Measurements from ENCODE around the gene TGM2. TPM values are rescaled to one million over a fixed set of nuclear protein-coding genes. Genes with fewer than 3 reads are reported as not detected.

Gene TGM2
- total and polyA plus RNA-seq, 9 of the 15 experiments (the other 6 are each of a cell fraction or from before 2014, with no cell fraction given) = 5.5 to 78.5 (median 37.6) TPM

GRCh38 chr20:38165089-38165965, at the start of gene TGM2 (continued):
- TF ChIP-seq ZBTB40 (IDR thresholded peaks at IDR 0.05) (no peak), ZBTB40 (CRISPR knock-in tag; IDR thresholded peaks at IDR 0.05) (no peak), TFAM (CRISPR knock-in tag; conservative IDR thresholded peaks at IDR 0.05) (no peak), BRCA1 (IDR thresholded peaks at IDR 0.05) (no peak), BRCA1 (CRISPR knock-in tag; IDR thresholded peaks at IDR 0.05) (no peak), PKNOX1 (IDR thresholded peaks at IDR 0.05) (peak; percentile 57), TAL1 (IDR thresholded peaks at IDR 0.05) (no peak), TFE3 (CRISPR knock-in tag; IDR thresholded peaks at IDR 0.05) (no peak), GATAD2A (IDR thresholded peaks at IDR 0.05) (no peak), HMGN3 (IDR thresholded peaks at IDR 0.05; ENCODE audit: borderline replicate concordance, extremely low read depth, insufficient read length, low read depth, low read length) (peak; percentile 73), ZBTB17 (CRISPR knock-in tag; IDR thresholded peaks at IDR 0.05) (no peak), CHCHD3 (CRISPR knock-in tag; IDR thresholded peaks at IDR 0.05) (no peak), MTA1 (IDR thresholded peaks at IDR 0.05; ENCODE audit: borderline replicate concordance) (peak; percentile 42; the same call in 1 of the 2 replicates), ZNF174 (CRISPR knock-in tag; IDR thresholded peaks at IDR 0.05) (no peak), BCL6 (CRISPR knock-in tag; IDR thresholded peaks at IDR 0.05) (no peak), BRF2 (IDR thresholded peaks at IDR 0.05; ENCODE audit: borderline replicate concordance, insufficient read depth, insufficient read length) (no peak)
